NCI-H187 (cell line): ENCODE measurements around the gene ZNF90.
A peak's percentile ranks its signal among the peaks of the same experiment; 100 is the strongest.
"Not testable (repeated sequence)": the region's sequence is repeated elsewhere in the genome, so short reads cannot be mapped to it uniquely, and the experiment has no call there.

Experiments
- DNase-seq, 2 experiments: peaks; one replicate each; lab custom pipeline; 2025; lab: John Stamatoyannopoulos, UW

ZNF90 gene

DNA sequence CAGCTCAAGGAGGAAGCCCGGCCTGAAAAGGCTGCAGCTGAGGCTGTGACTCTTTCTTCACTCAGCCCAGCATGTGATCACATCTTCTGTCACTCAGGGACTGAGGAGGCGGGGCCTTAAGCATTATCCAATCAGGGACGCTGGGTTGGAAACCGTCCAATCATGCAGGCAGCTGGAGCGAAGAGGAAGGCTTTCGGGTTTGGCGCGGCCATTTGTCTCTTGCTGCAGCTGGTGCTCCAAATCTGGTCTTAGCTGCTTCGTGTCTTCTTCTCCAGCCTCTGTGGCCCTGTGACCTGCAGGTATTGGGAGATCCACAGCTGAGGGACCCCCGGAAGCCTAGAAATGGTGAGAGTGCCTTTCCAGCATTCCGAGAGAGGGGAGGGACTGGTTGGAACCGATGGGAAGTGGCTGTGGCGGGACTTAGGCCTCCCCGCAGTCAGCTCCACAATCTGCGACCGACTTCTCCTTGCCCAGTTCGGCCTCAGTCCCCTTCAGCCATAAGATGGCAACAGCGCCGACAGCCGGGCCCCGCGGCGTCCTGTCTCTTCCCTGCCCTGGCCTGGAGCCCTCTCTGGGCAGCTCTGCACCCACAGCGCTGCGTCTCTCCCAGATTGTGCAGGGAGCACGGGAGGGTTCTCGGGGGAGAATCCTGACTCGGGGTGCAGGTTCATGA is at the start of gene ZNF90:
TSS of gene ZNF90 (plus strand) at position 210 of the 673 bp plus-strand sequence. CDS start at position 343, 133 bp downstream.
- DNase-seq: peak; percentile 56 to 75

DNA sequence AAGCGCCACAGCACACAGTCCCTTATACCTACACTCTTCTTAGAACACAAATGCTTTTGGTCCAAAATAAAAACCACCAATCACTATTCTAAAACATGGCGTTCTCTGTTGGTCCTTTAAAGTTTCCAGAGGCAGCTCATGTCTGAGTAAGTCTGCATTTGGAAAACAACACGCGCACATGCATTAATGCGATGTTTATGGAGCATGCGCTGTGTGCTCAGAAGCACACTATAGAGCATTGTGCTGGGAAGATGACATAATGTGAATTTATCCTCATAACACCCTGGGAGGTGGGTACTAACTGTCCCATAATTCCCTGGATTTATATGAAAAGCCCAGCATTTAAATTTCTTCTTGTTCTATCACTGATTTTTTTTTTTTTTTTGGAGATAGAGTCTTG is 49.2 kb upstream of the ZNF90 start:
- no peak for DNase-seq

DNA sequence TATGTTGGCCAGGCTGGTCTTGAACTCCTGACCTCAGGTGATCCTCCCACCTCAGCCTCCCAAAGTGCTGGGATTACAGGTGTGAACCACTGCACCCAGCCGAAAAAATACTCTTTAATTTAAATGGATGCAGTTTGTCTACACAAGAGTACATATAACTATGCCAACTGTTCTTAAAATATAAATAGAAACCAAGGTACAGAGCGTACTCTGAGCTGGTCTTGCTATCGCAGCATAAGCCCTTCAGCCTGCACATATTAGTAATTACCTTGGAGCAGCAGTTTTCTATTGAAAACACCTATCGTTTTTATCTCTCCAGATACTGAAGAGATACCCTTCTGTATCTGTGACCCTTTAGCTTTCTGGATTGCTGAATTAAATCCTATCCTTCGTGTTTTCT is 41.9 kb upstream of the ZNF90 start:
- DNase-seq: no peak

DNA sequence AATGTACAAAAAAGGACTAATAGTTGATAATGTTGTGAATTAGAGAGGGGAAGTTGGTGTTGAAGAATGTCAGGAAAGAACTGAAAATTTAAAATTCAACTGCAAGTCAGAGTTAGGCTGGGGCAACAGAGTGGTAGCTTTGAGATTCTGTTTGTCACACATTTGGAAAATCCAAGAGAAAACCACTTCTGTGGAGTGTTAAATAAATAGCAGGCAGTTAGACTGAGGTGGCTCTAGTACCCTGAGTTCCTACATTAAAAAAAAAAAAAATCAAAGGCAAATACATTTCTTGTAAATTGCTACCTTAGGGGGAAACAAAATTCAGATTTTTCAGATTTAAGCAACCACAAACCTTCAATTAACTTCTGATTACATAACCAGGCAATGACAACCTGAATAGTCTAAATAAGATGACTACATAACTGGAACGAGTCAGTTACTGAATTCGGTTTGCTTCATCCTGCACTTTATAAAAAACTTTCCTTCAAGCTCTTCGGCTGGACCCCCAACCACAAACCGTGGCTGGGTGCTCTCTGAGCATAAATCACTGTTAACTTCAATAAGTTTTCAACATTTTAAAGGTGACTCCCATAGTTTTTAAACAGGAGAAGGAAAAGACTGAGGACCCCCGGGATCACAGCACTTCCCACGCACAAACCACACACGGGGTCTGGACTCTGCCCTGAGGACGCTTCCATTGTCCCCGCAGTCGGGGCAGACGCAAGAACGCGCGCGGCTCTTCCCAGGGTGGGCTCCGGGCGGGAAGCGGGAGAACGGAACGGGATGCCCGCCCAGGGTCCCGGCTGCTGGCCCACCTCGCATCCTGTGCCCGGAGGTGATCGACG is 39.2 kb upstream of the ZNF90 start:
- no peak for DNase-seq

DNA sequence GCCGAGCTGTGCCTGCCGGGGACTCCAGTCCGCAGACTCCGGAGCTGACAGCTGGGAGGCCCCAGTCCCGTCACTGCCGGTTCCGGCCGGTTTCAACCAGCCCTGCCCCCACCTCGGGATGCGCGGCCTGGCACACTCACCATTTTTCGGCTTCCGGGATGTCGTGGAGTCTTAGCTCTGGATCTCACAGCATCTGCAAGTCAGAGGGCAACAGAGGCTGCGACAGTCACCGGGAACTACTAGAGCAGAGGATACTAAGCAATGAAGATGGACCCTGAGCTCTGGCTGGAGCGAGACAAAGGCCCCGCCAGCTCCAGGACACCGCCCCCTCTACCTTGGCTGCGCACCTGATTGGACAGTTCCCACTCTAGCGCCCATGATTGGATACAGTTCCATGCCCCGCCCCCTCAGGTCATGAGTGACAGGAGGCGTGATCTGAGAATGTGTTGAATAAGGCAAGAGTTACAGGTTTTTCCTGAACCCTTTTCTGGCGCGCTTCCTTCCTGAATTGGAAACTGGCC is 38.5 kb upstream of the ZNF90 start, which contains the start of gene ZNF682:
TSS of gene ZNF682 (minus strand) at position 303 of the 521 bp plus-strand sequence. CDS start at position 143, 160 bp downstream.
- DNase-seq: peak; percentile 68 to 78

DNA sequence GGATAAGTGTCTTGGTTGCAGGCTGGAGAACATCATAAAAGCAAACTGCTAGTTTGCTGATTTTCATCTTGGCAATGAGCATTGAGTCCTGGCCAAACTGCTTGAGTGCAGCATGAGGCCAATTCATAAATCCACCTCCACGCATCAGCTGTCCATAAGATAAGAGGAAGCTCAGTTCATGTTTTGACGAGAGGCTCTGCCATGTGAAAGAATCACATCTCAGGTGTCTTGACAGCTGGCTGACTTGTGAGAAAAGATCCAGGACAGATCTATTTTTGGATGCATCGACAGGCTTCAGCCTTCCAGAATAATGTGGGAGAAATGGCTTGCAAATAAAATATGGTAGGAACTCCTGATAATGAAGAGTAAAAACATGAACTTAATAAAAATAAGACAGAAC is 33.1 kb upstream of the ZNF90 start:
- DNase-seq: no peak

DNA sequence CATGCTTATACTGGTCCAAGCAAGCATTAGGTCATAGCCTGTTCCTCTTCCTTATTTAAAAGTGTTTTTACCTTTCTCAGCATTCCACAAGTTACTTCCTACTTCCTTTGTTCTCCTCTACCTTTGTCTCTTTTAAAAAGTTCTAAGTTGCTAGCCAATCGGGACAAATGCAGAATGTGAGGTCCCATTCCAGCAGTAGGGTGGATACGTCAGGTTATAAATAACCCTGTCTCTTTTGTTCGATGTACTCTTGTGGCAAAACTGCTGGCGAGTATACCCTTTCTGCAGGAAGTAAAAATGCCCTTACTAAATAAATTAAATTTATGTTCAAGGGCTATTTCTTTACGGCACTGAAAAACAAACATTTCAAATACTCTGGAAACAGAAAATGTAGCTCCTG is 32.1 kb upstream of the ZNF90 start:
- DNase-seq: not testable (repeated sequence)

DNA sequence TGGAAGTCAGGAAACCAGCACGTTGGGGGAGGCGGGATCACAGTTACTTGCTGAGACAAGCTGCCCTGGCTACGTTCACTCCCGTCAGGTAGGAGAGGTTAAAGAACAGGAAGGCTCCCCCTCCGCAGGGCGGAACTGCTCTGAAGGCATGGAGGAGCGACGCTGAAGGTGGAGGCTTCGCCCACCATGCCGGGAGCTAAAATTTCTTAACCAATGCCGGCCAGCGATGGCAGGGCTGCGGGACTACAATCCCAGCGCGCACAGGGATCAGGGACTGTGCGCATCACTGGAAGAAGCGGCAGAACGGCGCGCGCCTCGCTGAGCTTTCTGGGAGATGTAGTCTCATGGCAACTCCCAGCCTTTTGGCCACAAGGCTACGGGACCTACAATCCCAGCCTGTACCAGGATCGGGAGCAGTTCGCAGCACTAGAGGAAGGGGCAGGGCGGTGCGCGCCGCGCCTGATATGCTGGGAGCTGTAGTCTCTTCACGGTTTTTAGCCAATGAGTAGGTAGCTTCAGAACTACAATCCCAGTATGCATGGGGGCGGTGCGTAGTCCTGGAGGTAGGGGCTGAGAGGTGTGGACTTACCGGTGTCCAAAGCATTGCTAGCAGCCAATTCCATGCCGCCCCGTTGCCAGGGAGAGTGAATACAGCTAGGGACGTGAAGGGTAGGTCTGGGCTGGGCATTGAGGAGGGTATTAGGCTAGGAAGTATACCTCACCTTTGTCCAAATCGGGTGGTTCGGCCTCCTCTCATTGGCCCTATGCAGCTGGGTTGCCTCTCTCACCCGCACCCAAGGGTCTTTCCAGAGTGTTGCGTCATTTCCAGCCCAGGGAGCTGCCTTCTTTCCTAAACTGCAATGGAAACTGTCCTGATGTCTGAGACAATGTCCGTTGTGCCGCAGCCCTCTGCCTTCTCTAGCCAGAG is 25.7 kb upstream of the ZNF90 start:
- DNase-seq: peak; percentile 69 to 76

DNA sequence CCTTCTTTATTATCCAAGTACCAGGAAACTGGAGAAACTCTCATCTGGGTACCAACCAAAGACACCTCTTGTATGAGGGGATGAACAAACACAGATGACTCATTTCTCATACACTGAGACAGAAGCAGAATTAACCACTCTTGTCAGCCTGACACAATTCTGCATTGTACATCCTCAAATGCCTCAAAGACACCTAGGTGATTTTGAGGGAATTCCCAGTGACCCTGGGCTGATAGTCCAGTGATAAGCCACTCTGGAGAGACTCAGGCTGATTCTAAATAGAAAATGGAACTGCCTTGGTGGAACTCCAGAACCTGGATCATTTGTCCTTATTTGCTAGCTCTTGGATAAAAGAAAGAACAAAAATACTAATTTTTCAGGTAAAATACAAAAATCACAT is 19.1 kb upstream of the ZNF90 start:
- not testable (repeated sequence) for DNase-seq

DNA sequence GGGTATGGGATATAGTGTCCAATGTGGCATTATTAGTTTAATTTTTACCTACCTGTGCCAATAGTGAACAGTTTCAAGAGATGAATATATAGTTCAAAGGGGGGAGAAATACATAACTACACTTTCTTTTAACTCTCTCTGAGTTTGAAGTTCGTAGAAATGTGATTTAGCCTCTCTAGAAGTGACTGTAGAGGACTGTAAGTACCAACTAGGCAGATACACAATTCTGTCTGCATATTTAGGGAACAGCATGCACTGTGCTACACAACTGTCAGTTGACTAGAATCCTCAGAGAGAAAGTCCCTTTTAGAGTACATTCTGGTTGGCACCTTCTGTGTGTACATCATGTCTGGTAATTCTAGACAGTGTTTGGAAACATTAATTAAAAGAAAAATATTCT is 17.5 kb upstream of the ZNF90 start:
- no peak for DNase-seq

DNA sequence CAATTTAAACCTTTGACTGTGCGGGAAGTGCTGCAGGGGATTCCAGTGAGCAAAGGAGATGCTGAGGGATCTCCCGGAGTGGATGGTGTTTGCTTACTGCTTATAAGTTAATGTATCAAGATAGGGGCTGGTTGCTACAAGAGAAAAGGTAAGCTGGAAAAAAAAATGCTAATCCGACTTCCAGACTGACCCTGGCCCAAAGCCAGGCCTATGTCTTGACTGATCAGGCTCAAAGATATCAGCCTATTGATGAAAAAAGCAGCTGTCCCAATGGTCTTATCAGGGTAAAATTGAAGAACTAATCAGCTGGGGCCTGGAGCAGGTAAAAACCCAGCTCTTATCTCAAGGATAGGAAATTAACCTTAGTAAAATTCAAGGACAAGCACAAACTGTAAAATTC is 10.9 kb upstream of the ZNF90 start:
- no peak for DNase-seq

DNA sequence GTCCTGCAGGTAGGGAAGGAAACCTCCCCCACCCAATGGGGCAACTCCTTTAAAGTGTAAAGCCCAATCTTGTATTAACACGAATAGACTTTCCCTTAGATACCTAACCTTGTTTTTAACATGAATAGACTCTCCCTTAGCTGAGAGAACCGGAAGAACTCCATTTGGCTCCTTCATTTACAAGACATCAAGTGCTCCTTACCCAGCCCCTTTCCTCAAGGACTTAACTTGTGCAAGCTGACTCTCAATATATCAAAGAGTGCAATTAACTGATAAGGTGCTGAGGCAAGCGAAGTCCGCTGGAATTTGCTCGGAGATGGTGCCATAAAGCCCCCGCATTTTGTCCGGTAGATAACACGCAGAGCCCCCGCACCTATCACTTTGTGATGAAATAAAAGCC is 9.9 kb upstream of the ZNF90 start:
- no peak for DNase-seq

DNA sequence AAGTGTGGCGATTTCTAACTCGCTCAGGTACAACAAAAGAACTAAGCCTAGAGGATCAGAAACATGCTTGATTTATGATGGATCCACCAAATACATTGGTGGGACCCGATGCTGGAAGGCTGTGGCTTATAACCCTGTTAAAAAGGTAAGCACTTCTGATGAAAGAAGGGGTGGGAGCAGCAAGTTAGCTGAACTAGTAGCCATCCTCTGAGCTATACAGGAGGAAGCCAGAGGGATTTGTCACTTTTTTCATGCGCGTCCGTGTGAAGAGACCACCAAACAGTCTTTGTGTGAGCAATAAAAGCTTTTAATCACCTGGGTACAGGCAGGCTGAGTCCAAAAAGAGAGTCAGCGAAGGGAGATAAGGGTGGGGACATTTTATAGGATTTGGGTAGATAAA is 9.2 kb upstream of the ZNF90 start:
- not testable (repeated sequence) for DNase-seq

DNA sequence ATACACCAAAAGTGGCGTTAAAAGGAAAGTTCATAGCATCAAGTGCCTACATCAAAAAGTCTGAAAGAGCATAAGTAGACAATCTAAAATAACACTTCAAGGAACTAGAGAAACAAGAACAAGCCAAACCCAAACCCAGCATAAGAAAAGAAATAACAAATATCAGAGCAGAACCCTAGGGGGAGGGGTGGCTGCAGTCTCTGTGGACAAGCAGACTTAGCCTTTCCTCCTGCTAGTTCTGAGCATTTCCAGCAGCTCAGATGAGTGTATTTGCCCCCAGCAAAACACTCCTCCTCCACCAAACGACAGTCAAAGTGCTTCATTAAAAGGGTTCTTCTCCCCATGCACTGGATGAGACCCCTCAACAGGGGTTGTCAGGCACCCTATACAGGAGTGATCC is 7.1 kb upstream of the ZNF90 start:
- DNase-seq: no peak

DNA sequence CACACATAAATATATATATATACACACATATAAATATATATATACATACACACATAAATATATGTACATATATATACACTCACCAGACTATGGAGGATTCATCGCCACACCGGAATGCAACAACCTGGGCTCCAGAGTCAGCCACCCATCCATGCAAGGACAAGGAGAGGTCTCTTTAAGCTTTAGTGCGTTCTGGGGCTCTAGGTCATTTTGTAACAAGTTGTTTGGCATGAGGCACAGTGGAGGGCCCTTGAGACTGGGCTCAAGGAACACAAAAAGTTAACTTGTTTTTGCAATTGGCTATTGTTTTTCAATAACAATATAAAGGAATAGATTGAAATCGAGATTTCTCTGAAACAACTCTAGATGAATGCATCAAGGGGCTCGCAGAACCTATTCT is 4.9 kb upstream of the ZNF90 start:
- DNase-seq: no peak

DNA sequence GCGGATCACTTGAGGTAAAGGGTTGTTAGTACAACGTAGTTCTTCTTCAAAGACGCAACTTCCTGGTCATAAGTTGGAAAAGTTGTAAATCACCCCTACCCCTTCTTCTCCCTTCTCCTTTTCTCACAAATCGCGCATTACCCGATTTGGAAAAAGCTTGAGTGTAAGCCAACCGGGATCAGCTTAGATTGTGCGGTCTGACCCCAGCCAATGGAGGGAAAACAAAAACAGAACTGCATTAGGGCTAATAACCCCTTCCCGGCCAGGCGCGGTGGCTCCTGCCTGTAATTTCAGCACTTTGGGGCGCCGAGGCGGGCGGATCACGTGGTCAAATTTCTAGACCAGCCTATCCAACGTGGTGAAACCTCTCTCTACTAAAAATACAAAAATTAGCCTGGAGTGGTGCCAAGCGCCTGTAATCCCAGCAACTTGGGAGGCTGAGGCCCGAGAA is 806 bp downstream of the ZNF90 start:
- DNase-seq: no peak

DNA sequence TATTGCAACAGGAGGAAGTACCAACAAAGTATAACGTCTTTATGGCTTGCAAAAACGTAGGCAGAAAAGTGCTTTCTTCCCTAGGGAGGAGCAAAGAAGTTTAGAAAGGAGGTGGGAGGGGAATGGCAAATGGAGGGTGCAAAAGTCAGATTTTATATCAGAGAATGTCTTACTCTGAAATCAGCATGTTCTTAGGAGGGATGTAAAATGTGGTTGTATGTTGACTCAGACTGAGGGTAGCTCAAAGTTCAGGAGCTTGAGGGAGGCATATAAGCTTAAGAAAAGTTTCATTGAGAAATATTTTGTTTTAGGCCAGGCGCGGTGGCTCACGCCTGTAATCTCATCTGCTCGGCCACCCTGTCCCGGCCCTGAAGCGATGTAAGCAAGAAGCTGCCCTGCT is 1.7 kb downstream of the ZNF90 start:
- no peak for DNase-seq

DNA sequence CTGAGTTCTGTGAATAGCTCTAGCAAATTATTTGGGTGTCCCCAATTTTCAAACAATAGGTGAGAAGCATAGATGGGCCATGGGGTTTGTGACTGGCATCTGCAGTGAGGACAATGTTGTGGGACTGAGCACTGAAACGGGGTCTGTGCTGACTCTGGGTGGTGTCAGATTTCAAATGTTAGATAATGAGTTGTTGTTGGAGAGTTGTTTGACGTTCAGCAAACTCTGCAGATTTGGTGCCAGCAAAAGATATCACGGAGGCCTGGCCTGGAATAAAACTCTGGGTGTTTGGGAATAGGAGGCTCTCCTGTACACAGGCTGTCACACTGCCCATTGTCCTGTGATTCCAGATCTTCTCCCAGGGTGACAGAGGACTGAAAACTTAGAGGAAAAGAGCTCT is 2.9 kb downstream of the ZNF90 start:
- no peak for DNase-seq

DNA sequence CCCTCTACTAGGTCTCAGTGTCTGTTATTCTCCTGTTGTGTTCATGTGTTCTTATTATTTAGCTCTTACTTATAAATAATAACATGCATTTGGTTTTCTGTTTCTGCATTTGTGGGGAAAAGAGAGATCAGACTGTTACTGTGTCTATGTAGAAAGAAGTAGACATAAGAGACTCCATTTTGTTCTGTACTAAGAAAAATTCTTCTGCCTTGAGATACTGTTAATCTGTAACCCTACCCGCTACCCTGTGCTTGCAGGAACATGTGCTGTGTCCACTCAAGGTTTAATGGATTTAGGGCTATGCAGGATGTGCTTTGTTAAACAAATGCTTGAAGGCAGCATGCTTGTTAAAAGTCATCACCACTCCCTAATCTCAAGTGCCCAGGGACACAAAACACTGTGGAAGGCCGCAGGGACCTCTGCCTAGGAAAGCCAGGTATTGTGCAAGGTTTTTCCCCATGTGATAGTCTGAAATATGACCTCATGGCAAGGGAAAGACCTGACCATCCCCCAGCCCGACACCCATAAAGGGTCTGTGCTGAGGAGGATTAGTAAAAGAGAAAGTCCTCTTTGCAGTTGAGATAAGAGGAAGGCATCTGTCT is 4.5 kb downstream of the ZNF90 start:
- peak; percentile 39 to 63 for DNase-seq

DNA sequence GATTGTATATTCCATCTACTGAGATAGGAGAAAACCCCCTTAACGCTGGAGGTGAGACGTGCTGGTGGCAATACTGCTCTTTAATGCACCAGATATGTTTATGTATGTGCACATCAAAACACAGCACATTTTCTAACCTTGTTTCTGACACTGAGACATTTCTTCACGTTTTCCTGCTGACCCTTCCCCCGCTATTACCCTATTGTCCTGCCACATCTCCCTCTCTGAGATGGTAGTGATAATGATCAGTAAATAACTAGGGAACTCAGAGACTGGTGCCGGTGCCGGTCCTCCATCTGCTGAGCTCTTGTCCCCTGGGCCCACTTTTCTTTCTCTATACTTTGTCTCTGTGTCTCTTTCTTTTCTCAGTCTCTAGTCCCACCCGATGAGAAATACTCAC is 5.1 kb downstream of the ZNF90 start:
- not testable (repeated sequence) for DNase-seq

DNA sequence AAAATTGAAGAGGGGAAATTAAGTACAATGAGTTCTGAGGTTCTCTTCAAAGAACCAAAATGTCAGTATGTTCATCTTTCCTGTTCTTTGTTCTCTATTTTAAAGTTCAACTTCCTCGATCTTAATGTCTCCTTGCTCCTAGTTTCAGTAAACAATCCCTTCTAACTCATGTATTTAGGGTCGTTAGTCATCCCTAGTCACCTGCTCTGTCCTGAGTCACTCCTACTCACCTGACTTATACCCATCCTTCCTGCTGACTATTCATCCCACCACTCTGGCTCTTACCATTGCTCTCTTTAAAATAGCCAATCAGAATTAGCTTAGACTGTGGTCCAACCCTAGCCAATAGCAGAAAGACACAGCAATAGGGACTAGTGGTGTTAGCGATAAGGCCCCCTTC is 24.3 kb downstream of the ZNF90 start:
- no peak for DNase-seq
